Measurements from ENCODE around the gene KRT28.

KRT28 gene

GRCh38 chr17:40800381-40800780 lies 622 bp upstream of the KRT28 start:
- Histone ChIP-seq H3K36me3 (replicated peaks) (no peaks in the 10 kb centered on the region), H3K4me3 (ENCODE audit: low read depth, low read length) (no peak overlapping the region), H3K27ac (no peak overlapping the region), H3K27me3 (replicated peaks) (no peaks in the 10 kb centered on the region)
- in situ Hi-C loops (cut with HindIII; ENCODE audit: low pct_ligation_motif_present, low sequenced_read_pairs), result no loop called here
- no peak for TF ChIP-seq CTCF (IDR thresholded peaks at IDR 0.05; ENCODE audit: low read depth, low read length, missing control alignments)
- no peak for DNase-seq

- Histone ChIP-seq H3K4me3 (ENCODE audit: low read depth, low read length) (no peak overlapping the region), H3K27me3 (replicated peaks) (no peaks in the 10 kb centered on the region), H3K36me3 (replicated peaks) (no peaks in the 10 kb centered on the region), H3K27ac (no peak overlapping the region)
- TF ChIP-seq CTCF (IDR thresholded peaks at IDR 0.05; ENCODE audit: low read depth, low read length, missing control alignments), result no peak
- in situ Hi-C loops (cut with HindIII; ENCODE audit: low pct_ligation_motif_present, low sequenced_read_pairs), result no loop called here
- DNase-seq, result no peak
Observed at GRCh38 chr17:40796846-40797245, 2.9 kb downstream of the KRT28 start.

DNA sequence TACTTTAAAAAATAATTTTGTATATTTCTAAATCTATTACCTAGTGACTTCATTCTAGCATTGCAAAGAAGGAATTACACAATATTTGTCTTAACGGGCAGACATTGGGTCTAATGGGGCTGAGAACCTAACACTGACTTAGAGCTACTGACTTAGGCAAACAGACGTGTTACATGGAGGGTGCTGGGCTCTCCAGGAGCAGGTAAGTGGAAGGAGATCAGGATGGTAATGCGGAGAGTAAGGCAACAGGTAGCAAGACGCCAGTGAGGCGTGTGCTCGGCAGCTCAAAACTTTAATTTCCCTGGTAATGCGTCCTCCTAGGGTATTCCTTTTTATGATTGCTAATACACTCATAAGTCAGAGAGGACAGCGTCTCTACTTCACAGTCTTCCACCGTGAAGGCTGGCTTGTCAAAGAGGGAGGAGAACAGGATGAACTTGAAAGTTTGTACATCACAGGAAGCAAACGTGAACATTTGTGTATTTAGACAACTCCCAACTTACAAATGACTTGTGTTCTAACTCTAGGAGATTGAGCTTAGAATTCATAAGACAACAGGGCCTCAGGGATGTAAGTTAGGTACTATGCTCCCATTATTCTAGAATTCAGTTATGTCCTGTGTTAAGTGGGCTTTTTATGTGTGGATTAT lies 4.6 kb downstream of the KRT28 start:
- no peak overlapping the region for H3K27ac ChIP-seq

GRCh38 chr17:40794466-40794865 lies 5.3 kb downstream of the KRT28 start:
- in situ Hi-C loops (cut with HindIII; ENCODE audit: low pct_ligation_motif_present, low sequenced_read_pairs), result no loop called here
- DNase-seq, result no peak
- H3K27ac ChIP-seq, result no peak overlapping the region
- no peak for TF ChIP-seq CTCF (IDR thresholded peaks at IDR 0.05; ENCODE audit: low read depth, low read length, missing control alignments)
- no peaks in the 10 kb centered on the region for H3K27me3 ChIP-seq (replicated peaks)
- H3K4me3 ChIP-seq (ENCODE audit: low read depth, low read length), result no peak overlapping the region
- H3K36me3 ChIP-seq (replicated peaks), result no peaks in the 10 kb centered on the region

More for the DNA sequence above, 4.6 kb downstream of the KRT28 start:
- no peak for DNase-seq
- in situ Hi-C loops (cut with HindIII; ENCODE audit: low pct_ligation_motif_present, low sequenced_read_pairs), result no loop called here
- TF ChIP-seq CTCF (IDR thresholded peaks at IDR 0.05; ENCODE audit: low read depth, low read length, missing control alignments), result no peak
- Histone ChIP-seq H3K36me3 (replicated peaks) (no peaks in the 10 kb centered on the region), H3K27me3 (replicated peaks) (no peaks in the 10 kb centered on the region), H3K4me3 (ENCODE audit: low read depth, low read length) (no peak overlapping the region)

- H3K27me3 ChIP-seq (replicated peaks), result no peaks in the 10 kb centered on the region
- in situ Hi-C loops (cut with HindIII; ENCODE audit: low pct_ligation_motif_present, low sequenced_read_pairs), result no loop called here
- DNase-seq, result no peak
- H3K36me3 ChIP-seq (replicated peaks), result no peaks in the 10 kb centered on the region
- no peak overlapping the region for H3K27ac ChIP-seq
- TF ChIP-seq CTCF (IDR thresholded peaks at IDR 0.05; ENCODE audit: low read depth, low read length, missing control alignments), result no peak
- H3K4me3 ChIP-seq (ENCODE audit: low read depth, low read length), result no peak overlapping the region
Observed at GRCh38 chr17:40793832-40794231, 5.9 kb downstream of the KRT28 start.
